ENCODE results near the gene HNMT.
"Not testable (repeated sequence)": the region's sequence is repeated elsewhere in the genome, so short reads cannot be mapped to it uniquely, and the experiment has no call there.

The HNMT gene

GRCh38 chr2:137946227-137946626, 18.0 kb upstream of the HNMT start:
- no peak for DNase-seq (ENCODE audit: low read depth in 2 of 2)

GRCh38 chr2:137947032-137947727, 17.1 kb upstream of the HNMT start:
- DNase-seq (ENCODE audit: low read depth in 2 of 2) = no peak

GRCh38 chr2:137947728-137948336, 16.4 kb upstream of the HNMT start:
- DNase-seq (ENCODE audit: low read depth in 2 of 2) = no peak

- no peak for DNase-seq (ENCODE audit: low read depth in 2 of 2)
Measured at GRCh38 chr2:137948894-137949293, 15.4 kb upstream of the HNMT start.

- DNase-seq (ENCODE audit: low read depth in 2 of 2) = no peak
Measured at GRCh38 chr2:137950238-137950637, 14.0 kb upstream of the HNMT start.

GRCh38 chr2:137951586-137951985, 12.7 kb upstream of the HNMT start:
- DNase-seq (ENCODE audit: low read depth in 2 of 2) = no peak

GRCh38 chr2:137952586-137953129, 11.6 kb upstream of the HNMT start:
- DNase-seq (ENCODE audit: low read depth in 2 of 2) = no peak

GRCh38 chr2:137955536-137955935, 8.7 kb upstream of the HNMT start:
- DNase-seq (ENCODE audit: low read depth in 2 of 2) = no peak

- DNase-seq (ENCODE audit: low read depth in 2 of 2) = no peak
Measured at GRCh38 chr2:137957033-137957432, 7.2 kb upstream of the HNMT start.

GRCh38 chr2:137959166-137959565, 5.1 kb upstream of the HNMT start:
- no peak for DNase-seq (ENCODE audit: low read depth in 2 of 2)

GRCh38 chr2:137960223-137960622, 4.0 kb upstream of the HNMT start:
- DNase-seq (ENCODE audit: low read depth in 2 of 2) = no peak

- DNase-seq (ENCODE audit: low read depth in 2 of 2) = no peak
Measured at GRCh38 chr2:137961602-137962001, 2.7 kb upstream of the HNMT start.

- DNase-seq (ENCODE audit: low read depth in 2 of 2) = no peak
Measured at GRCh38 chr2:137963535-137964065, 673 bp upstream of the HNMT start.

- DNase-seq (ENCODE audit: low read depth in 2 of 2) = no peak
Measured at GRCh38 chr2:137964859-137965459, 686 bp downstream of the HNMT start.

GRCh38 chr2:137966043-137966442, 1.8 kb downstream of the HNMT start:
- DNase-seq (ENCODE audit: low read depth in 2 of 2) = no peak

- DNase-seq (ENCODE audit: low read depth in 2 of 2) = no peak
Measured at GRCh38 chr2:137967042-137967441, 2.8 kb downstream of the HNMT start.

- no peak for DNase-seq (ENCODE audit: low read depth in 2 of 2)
Measured at GRCh38 chr2:137968477-137969417, 4.5 kb downstream of the HNMT start.

- no peak for DNase-seq (ENCODE audit: low read depth in 2 of 2)
Measured at GRCh38 chr2:137969418-137969765, 5.1 kb downstream of the HNMT start.

GRCh38 chr2:137969876-137970275, 5.6 kb downstream of the HNMT start:
- DNase-seq (ENCODE audit: low read depth in 2 of 2) = no peak

GRCh38 chr2:137971259-137971658, 7.0 kb downstream of the HNMT start:
- not testable (repeated sequence) for DNase-seq (ENCODE audit: low read depth in 2 of 2)

- no peak for DNase-seq (ENCODE audit: low read depth in 2 of 2)
Measured at GRCh38 chr2:137973280-137973679, 9.0 kb downstream of the HNMT start.

Data from stimulated activated CD4-positive, alpha-beta T cell treated with anti-CD3 and anti-CD28 coated beads, Interleukin-1b, Interleukin-23, amount 100 ng/mL, for 1 hour (primary cell).